ENCODE measurements around the gene PCGF3. TPM values are rescaled to one million over a fixed set of nuclear protein-coding genes. Genes with fewer than 3 reads are reported as not detected.

PCGF3 gene
- total and polyA plus RNA-seq, 9 of the 15 experiments (the other 6 are each of a cell fraction or from before 2014, with no cell fraction given): 2.6 to 46.1 (median 20.3) TPM

GRCh38 chr4:675036-675882 is 30.4 kb upstream of the PCGF3 start (continued):
- TF ChIP-seq FOXP4 (CRISPR knock-in tag; IDR thresholded peaks at IDR 0.05; ENCODE audit: borderline replicate concordance) (no peak; the same call in 1 of the 2 replicates), CXXC5 (CRISPR knock-in tag; IDR thresholded peaks at IDR 0.05) (no peak), SAP30 (IDR thresholded peaks at IDR 0.05; ENCODE audit: borderline replicate concordance, insufficient read depth, low read depth, low read length, poor library complexity, severe bottlenecking) (peak; percentile 5), GTF2E2 (tag; IDR thresholded peaks at IDR 0.05) (0 out of 2 replicates have a peak, but pooled peaks have one; percentile 12), ZBTB17 (CRISPR knock-in tag; IDR thresholded peaks at IDR 0.05) (no peak), BCL6 (CRISPR knock-in tag; IDR thresholded peaks at IDR 0.05) (no peak), MTA3 (IDR thresholded peaks at IDR 0.05; ENCODE audit: borderline replicate concordance) (no peak), PRPF4 (IDR thresholded peaks at IDR 0.05; ENCODE audit: insufficient read depth, low read depth, low read length, poor library complexity, severe bottlenecking) (no peak), HMGXB4 (CRISPR knock-in tag; IDR thresholded peaks at IDR 0.05) (0 out of 2 replicates have a peak, but pooled peaks have one; percentile 3), MLX (CRISPR knock-in tag; conservative IDR thresholded peaks at IDR 0.05) (0 out of 4 replicates have a peak, but pooled peaks of 1 of the 2 experiments have one; percentile 38), CBX1 (IDR thresholded peaks at IDR 0.05; ENCODE audit: low read depth) (0 out of 2 replicates have a peak, but pooled peaks have one; percentile 10)

All from K562 (cell line).